PC-9 (cell line): ENCODE results near the gene OPN4. TPM values are rescaled to one million over a fixed set of nuclear protein-coding genes. Genes with fewer than 3 reads are reported as not detected.
"Not testable (repeated sequence)": the region's sequence is repeated elsewhere in the genome, so short reads cannot be mapped to it uniquely, and the experiment has no call there.

Experiments used
- BruUV-seq: library from RNA; stranded (reverse); fragments of 400-500 nt; replicated peaks from 2 replicates; lab custom pipeline; 2021; lab: Mats Ljungman, UMichigan
- CTCF ChIA-PET: fragments of 300-600 bp; sonication (Branson Sonifier 250); formaldehyde crosslinking; loops from one replicate; lab custom pipeline; 2022; ENCODE audit warnings: antibody characterized with exemption; lab: Charles Lee
- POLR2A ChIA-PET: fragments of 300-600 bp; sonication (Branson Sonifier 250); formaldehyde crosslinking; loops from one replicate; lab custom pipeline; 2022; ENCODE audit warnings: antibody characterized with exemption; ENCODE audit not compliant: unreplicated experiment; lab: Charles Lee
- DNase-seq, 2 experiments: peaks; one replicate each; pipeline versions ENCODE4 v3.0.0 to v3.0.0-alpha.2; 2015 to 2022; ENCODE audit warnings: mixed read lengths in 1 of 2
- H2AFZ ChIP-seq: fragments of 200-600 bp; sonication (generic); 2 replicates; pipeline ENCODE4 v1.8.1; 2017; ENCODE audit warnings: antibody characterized with exemption
- H3F3A ChIP-seq: fragments of 200-600 bp; sonication (generic); 2 replicates; pipeline ENCODE4 v1.8.1; 2017; ENCODE audit warnings: antibody characterized with exemption, mild to moderate bottlenecking, low read depth; ENCODE audit not compliant: insufficient read depth
- H3K27ac ChIP-seq: fragments of 200-600 bp; sonication (generic); 2 replicates; pipeline ENCODE4 v1.6.1; 2016; ENCODE audit warnings: mixed run types
- H3K27me3 ChIP-seq: fragments of 200-600 bp; sonication (generic); 2 replicates; pipeline ENCODE4 v1.6.1; 2016; ENCODE audit warnings: low read depth, mixed run types; ENCODE audit not compliant: insufficient read depth
- H3K36me3 ChIP-seq: fragments of 200-600 bp; sonication (generic); 2 replicates; pipeline ENCODE4 v1.6.1; 2016; ENCODE audit warnings: low read depth, mixed run types
- H3K4me1 ChIP-seq: fragments of 200-600 bp; sonication (generic); replicated peaks from 2 replicates; pipeline ENCODE4 v1.6.1; 2016; ENCODE audit warnings: mixed run types; ENCODE audit not compliant: insufficient read depth
- H3K4me2 ChIP-seq: fragments of 200-600 bp; sonication (generic); 2 replicates; pipeline ENCODE4 v1.6.1; 2017; ENCODE audit warnings: mixed run types
- H3K4me3 ChIP-seq: fragments of 200-600 bp; sonication (generic); 2 replicates; pipeline ENCODE4 v1.6.1; 2016; ENCODE audit warnings: mixed run types
- H3K79me2 ChIP-seq: fragments of 200-600 bp; sonication (generic); 2 replicates; pipeline ENCODE4 v1.6.1; 2017; ENCODE audit warnings: low read depth, mixed run types
- H3K9me2 ChIP-seq: fragments of 200-600 bp; sonication (generic); 2 replicates; pipeline ENCODE4 v1.8.1; 2017; ENCODE audit warnings: mild to moderate bottlenecking; ENCODE audit not compliant: insufficient read depth
- H3K9me3 ChIP-seq: fragments of 200-600 bp; sonication (generic); 2 replicates; pipeline ENCODE4 v1.8.1; 2016; ENCODE audit warnings: low read depth; ENCODE audit not compliant: insufficient read depth
- H4K20me1 ChIP-seq: fragments of 200-600 bp; sonication (generic); 2 replicates; pipeline ENCODE4 v1.8.1; 2017; ENCODE audit not compliant: insufficient read depth
- EZH2 ChIP-seq: fragments of 200-600 bp; sonication (generic); IDR thresholded peaks from 2 replicates; pipeline ENCODE4 v1.8.0; 2017; ENCODE audit warnings: antibody characterized with exemption, low read depth
- intact Hi-C: fragments of 100-400 bp; cut with micrococcal nuclease; formaldehyde crosslinking; loops from one replicate; pipeline ENCODE4 v1.10.0; 2022; ENCODE audit not compliant: unreplicated experiment
- total RNA-seq: library from RNA; stranded (reverse); gene quantifications from 2 replicates; pipeline ENCODE4 v1.2.3, GENCODE V29; 2021
- TF ChIP-seq, protein P1 (sequence below): fragments of 200-600 bp; sonication (generic); conservative IDR thresholded peaks from 2 replicates; pipeline ENCODE4 v1.6.1; 2017; ENCODE audit warnings: mixed run types, antibody characterized with exemption, mild to moderate bottlenecking, moderate library complexity

The OPN4 gene
- total RNA-seq, 1 experiment from 2014 or later: 0.15 TPM

DNA sequence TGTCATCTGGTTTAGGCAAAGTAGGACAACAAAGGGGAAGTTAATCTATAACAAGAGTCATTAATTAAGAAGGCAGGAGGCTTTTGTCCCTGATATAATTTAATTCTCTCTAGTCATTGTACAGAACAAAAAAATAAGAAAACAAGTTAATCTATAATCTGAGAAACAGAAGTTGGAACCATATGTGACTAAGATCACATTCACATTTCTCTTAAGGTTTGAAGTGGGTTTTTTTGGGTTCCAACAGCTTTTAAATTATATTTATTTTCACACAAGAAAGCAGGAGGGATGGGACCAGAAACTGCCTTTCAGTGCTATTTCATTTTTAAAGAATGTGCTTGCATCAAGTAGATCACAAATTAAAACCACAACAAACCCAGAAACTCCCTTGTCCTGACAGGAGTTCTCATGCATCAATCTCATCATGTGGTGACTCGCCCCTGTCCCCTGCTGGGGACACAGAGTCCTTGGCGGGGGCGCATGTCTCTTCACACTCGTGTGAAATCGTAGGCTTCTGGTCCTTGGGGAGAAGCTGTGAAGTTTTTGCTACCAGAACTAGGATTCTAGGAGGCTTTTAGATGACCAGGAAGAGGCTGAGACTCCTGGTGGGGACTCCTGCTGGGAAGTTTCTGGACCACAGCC, 10.1 kb upstream of the OPN4 start:
- H3F3A ChIP-seq: peaks cover 21% of the 10 kb centered on the region
- no peak overlapping the region for H2AFZ ChIP-seq
- ChIA-PET POLR2A (no interaction called here), CTCF (no interaction called here)
- TF ChIP-seq, protein P1, sequence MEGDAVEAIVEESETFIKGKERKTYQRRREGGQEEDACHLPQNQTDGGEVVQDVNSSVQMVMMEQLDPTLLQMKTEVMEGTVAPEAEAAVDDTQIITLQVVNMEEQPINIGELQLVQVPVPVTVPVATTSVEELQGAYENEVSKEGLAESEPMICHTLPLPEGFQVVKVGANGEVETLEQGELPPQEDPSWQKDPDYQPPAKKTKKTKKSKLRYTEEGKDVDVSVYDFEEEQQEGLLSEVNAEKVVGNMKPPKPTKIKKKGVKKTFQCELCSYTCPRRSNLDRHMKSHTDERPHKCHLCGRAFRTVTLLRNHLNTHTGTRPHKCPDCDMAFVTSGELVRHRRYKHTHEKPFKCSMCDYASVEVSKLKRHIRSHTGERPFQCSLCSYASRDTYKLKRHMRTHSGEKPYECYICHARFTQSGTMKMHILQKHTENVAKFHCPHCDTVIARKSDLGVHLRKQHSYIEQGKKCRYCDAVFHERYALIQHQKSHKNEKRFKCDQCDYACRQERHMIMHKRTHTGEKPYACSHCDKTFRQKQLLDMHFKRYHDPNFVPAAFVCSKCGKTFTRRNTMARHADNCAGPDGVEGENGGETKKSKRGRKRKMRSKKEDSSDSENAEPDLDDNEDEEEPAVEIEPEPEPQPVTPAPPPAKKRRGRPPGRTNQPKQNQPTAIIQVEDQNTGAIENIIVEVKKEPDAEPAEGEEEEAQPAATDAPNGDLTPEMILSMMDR: no peak
- no peak for TF ChIP-seq EZH2
- no TSS peak for BruUV-seq
- DNase-seq: no peak
- no peaks in the 10 kb centered on the region for H3K79me2 ChIP-seq
- H3K9me3 ChIP-seq: peaks cover 4% of the 10 kb centered on the region; the same call in 1 of the 2 replicates
- H4K20me1 ChIP-seq: no peaks in the 10 kb centered on the region
- no peak overlapping the region for H3K27ac ChIP-seq
- intact Hi-C loops: no loop called here
- no peak overlapping the region for H3K4me2 ChIP-seq
- peaks cover 33% of the 10 kb centered on the region for H3K4me1 ChIP-seq
- H3K9me2 ChIP-seq: no peaks in the 10 kb centered on the region
- H3K27me3 ChIP-seq: no peaks in the 10 kb centered on the region
- H3K4me3 ChIP-seq: no peak overlapping the region
- H3K36me3 ChIP-seq: no peaks in the 10 kb centered on the region

DNA sequence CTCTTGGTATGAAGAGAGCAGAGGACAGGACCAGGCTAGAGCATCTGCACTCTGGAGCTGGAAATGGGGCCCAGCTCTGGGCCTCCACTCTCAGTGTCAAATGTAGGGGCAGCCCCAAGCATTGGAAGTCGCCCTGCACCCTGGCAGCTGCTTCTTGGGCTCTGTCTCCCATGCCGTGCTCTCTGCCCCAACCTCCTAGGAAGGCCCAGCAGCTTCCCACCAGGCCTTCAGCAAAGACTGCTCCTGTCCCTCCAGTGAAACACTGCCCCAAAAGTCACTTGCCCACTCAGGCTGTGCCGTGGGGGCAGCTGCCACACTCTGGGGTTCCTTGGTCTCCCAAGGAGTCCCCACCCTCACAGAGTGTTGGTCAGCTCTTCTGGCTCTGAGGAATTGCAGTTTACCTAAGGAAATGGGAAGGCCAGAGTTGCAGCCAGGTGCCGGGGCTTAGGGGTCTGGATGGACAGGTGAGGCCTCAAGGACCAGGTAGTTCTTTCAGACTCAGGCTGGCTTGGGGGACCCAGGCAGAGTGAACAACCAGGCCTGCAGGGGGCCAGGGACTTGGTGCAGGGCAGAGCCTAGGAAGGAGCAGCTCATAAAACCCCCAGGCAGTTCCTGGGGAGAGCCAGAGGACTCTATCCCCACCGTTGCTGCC, 9.4 kb upstream of the OPN4 start:
- Histone ChIP-seq H2AFZ (no peak overlapping the region), H4K20me1 (no peaks in the 10 kb centered on the region), H3K4me2 (no peak overlapping the region), H3K27ac (no peak overlapping the region), H3K4me1 (peaks cover 39% of the 10 kb centered on the region), H3K4me3 (no peak overlapping the region), H3K9me3 (peaks cover 4% of the 10 kb centered on the region; the same call in 1 of the 2 replicates), H3K9me2 (no peaks in the 10 kb centered on the region), H3K79me2 (no peaks in the 10 kb centered on the region), H3F3A (peaks cover 25% of the 10 kb centered on the region), H3K36me3 (no peaks in the 10 kb centered on the region), H3K27me3 (no peaks in the 10 kb centered on the region)
- BruUV-seq: no TSS peak
- intact Hi-C loops: loop anchor here (5.0 kb wide), 1 partner anchor 37 kb away; no protein-coding TSS in a partner anchor
- POLR2A ChIA-PET: no interaction called here
- no peak for DNase-seq
- TF ChIP-seq EZH2: no peak
- TF ChIP-seq, protein P1: no peak
- CTCF ChIA-PET: no interaction called here

DNA sequence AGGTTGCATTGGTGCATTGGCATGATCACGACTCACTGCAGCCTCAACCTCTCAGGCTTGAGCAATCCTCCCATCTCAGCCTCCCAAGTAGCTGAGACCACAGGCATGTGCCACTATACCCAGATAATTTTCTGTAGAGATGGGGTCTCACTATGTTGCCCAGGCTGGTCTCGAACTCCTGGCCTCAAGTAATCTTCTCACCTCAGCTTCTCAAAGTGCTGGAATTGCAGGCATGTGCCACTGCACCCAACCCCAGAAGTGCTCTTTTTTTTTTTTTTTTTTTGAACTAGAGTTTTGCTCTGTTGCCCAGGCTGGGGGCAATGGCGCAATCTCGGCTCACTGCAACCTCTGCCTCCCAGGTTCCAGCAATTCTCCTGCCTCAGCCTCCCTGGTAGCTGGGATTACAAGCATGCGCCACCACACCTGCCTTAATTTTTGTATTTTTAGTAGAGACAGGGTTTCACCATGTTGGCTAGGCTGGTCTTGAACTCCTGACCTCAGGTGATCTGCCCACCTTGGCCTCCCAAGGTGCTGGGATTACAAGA, 8.7 kb upstream of the OPN4 start:
- H2AFZ ChIP-seq, H4K20me1 ChIP-seq, BruUV-seq, H3K4me2 ChIP-seq, H3K36me3 ChIP-seq, H3K9me3 ChIP-seq, H3K9me2 ChIP-seq, H3K27ac ChIP-seq, POLR2A ChIA-PET, H3K27me3 ChIP-seq, DNase-seq, H3K4me3 ChIP-seq, H3K79me2 ChIP-seq: not testable (repeated sequence)
- Histone ChIP-seq H3K4me1 (peaks cover 47% of the 10 kb centered on the region), H3F3A (peaks cover 25% of the 10 kb centered on the region)
- CTCF ChIA-PET: interaction anchor here (0.7 kb wide), 1 partner anchor 23 kb away, joined by 8 read pairs; the partner anchor contains the start of gene LDB3
- intact Hi-C loops: loop anchor here (5.0 kb wide), 1 partner anchor 37 kb away; no protein-coding TSS in a partner anchor
